Ammon's horn (tissue), 1 donor: ENCODE results near the gene OGA.

Source experiments
- DNase-seq: peaks from one replicate; pipeline ENCODE4 v3.0.0-alpha.2; 2016; ENCODE audit warnings: low spot score

Gene OGA

GRCh38 chr10:101835362-101835761 lies 17.1 kb upstream of the OGA start:
- DNase-seq = no peak

GRCh38 chr10:101834341-101834740 lies 16.1 kb upstream of the OGA start:
- DNase-seq = no peak

GRCh38 chr10:101833466-101833865 lies 15.2 kb upstream of the OGA start:
- no peak for DNase-seq

GRCh38 chr10:101832325-101832771 lies 14.1 kb upstream of the OGA start:
- DNase-seq = no peak

- no peak for DNase-seq
Observed at GRCh38 chr10:101831169-101831811, 13.0 kb upstream of the OGA start.

GRCh38 chr10:101830322-101831168 lies 12.3 kb upstream of the OGA start:
- DNase-seq = peak; percentile 81

GRCh38 chr10:101829561-101830315 lies 11.5 kb upstream of the OGA start:
- DNase-seq = no peak

GRCh38 chr10:101828766-101829551 lies 10.7 kb upstream of the OGA start:
- DNase-seq = no peak

GRCh38 chr10:101827919-101828600 lies 9.8 kb upstream of the OGA start:
- no peak for DNase-seq

GRCh38 chr10:101826852-101827434 lies 8.7 kb upstream of the OGA start:
- no peak for DNase-seq

GRCh38 chr10:101824736-101825135 lies 6.5 kb upstream of the OGA start:
- DNase-seq = no peak

- DNase-seq = peak; percentile 42
Observed at GRCh38 chr10:101818872-101819633, 809 bp upstream of the OGA start.

GRCh38 chr10:101817337-101818118 lies 716 bp downstream of the OGA start:
- peak; percentile 77 for DNase-seq

- no peak for DNase-seq
Observed at GRCh38 chr10:101816913-101817336, 1.3 kb downstream of the OGA start.

GRCh38 chr10:101816376-101816775 lies 1.9 kb downstream of the OGA start:
- no peak for DNase-seq

GRCh38 chr10:101814466-101815071 lies 3.7 kb downstream of the OGA start:
- DNase-seq = no peak

- no peak for DNase-seq
Observed at GRCh38 chr10:101812606-101813005, 5.6 kb downstream of the OGA start.

- DNase-seq = peak; percentile 35
Observed at GRCh38 chr10:101807158-101807557, 11.1 kb downstream of the OGA start.

GRCh38 chr10:101803511-101803910 lies 14.7 kb downstream of the OGA start:
- no peak for DNase-seq
